Hepatocyte (in vitro differentiated cells): Measurements from ENCODE around the gene ASNSD1. TPM values are rescaled to one million over a fixed set of nuclear protein-coding genes. Genes with fewer than 3 reads are reported as not detected.

Source experiments
- DNase-seq: peaks from one replicate; pipeline ENCODE4 v3.0.0-alpha.2; 2016; ENCODE audit warnings: low spot score
- H2AFZ ChIP-seq: fragments of 200-600 bp; sonication (generic); 2 replicates; pipeline ENCODE4 v1.6.0; 2016; ENCODE audit warnings: antibody characterized with exemption, mild to moderate bottlenecking
- H3K27ac ChIP-seq: fragments of 200-600 bp; sonication (generic); 2 replicates; pipeline ENCODE4 v1.5.1; 2016; ENCODE audit warnings: mild to moderate bottlenecking
- H3K27me3 ChIP-seq: fragments of 200-600 bp; sonication (generic); 2 replicates; pipeline ENCODE4 v1.6.1; 2016
- H3K36me3 ChIP-seq: fragments of 200-600 bp; sonication (generic); replicated peaks from 2 replicates; pipeline ENCODE4 v1.5.1; 2016; ENCODE audit warnings: low read depth; ENCODE audit not compliant: insufficient read depth
- H3K4me1 ChIP-seq: fragments of 200-600 bp; sonication (generic); 2 replicates; pipeline ENCODE4 v1.5.1; 2016; ENCODE audit warnings: mild to moderate bottlenecking, moderate library complexity; ENCODE audit not compliant: insufficient read depth
- H3K4me2 ChIP-seq: fragments of 200-600 bp; sonication (generic); 2 replicates; pipeline ENCODE4 v1.6.0; 2016
- H3K4me3 ChIP-seq: fragments of 200-600 bp; sonication (generic); 2 replicates; pipeline ENCODE4 v1.5.1; 2016; ENCODE audit warnings: mild to moderate bottlenecking
- H3K79me2 ChIP-seq: fragments of 200-600 bp; sonication (generic); 2 replicates; pipeline ENCODE4 v1.6.0; 2017; ENCODE audit warnings: mild to moderate bottlenecking
- H3K9me2 ChIP-seq: fragments of 200-600 bp; sonication (generic); replicated peaks from 2 replicates; pipeline ENCODE4 v1.6.0; 2017; ENCODE audit warnings: mild to moderate bottlenecking; ENCODE audit not compliant: insufficient read depth
- H3K9me3 ChIP-seq: fragments of 200-600 bp; sonication (generic); 2 replicates; pipeline ENCODE4 v1.5.1; 2016; ENCODE audit warnings: low read depth, mild to moderate bottlenecking
- H4K20me1 ChIP-seq: fragments of 200-600 bp; sonication (generic); 2 replicates; pipeline ENCODE4 v1.6.0; 2016; ENCODE audit warnings: mild to moderate bottlenecking; ENCODE audit not compliant: insufficient read depth, poor library complexity, severe bottlenecking
- EZH2 ChIP-seq: fragments of 200-600 bp; sonication (generic); IDR thresholded peaks from 2 replicates; pipeline ENCODE4 v1.6.1; 2016; ENCODE audit warnings: antibody characterized with exemption, mild to moderate bottlenecking, borderline replicate concordance
- EZH2phosphoT487 ChIP-seq: fragments of 200-600 bp; sonication (generic); IDR thresholded peaks from one replicate; pipeline ENCODE4 v1.6.1; 2018; ENCODE audit warnings: antibody characterized with exemption, mild to moderate bottlenecking, low read depth, moderate library complexity; ENCODE audit not compliant: unreplicated experiment, severe bottlenecking
- WGBS: methylation state at CpG from one replicate; pipeline ENCODE4 v1.1.6; 2016; ENCODE audit warnings: low lambda C conversion rate; ENCODE audit errors: missing lambda C conversion rate; 5-methylcytosine and 5-hydroxymethylcytosine counted together
- polyA plus RNA-seq: library from polyadenylated mRNA; unstranded; fragments of >200 nt; fragmentation: Nextera tagmentation; extraction: Ambion mirVana; gene quantifications from 2 replicates; pipeline ENCODE4 v1.2.1, GENCODE V29; 2016
- total RNA-seq: library from RNA; depleted of rRNA; stranded (reverse); fragments of >200 nt; gene quantifications from 2 replicates; pipeline ENCODE4 v1.2.3, GENCODE V29; 2014
- TF ChIP-seq, protein P1 (sequence below): fragments of 200-600 bp; sonication (generic); IDR thresholded peaks from 2 replicates; pipeline ENCODE4 v1.5.1; 2016; ENCODE audit warnings: antibody characterized with exemption, mild to moderate bottlenecking; ENCODE audit not compliant: poor library complexity

ASNSD1 gene
- total and polyA plus RNA-seq, 2 experiments from 2014 or later, result 41.0 to 66.9 TPM

DNA sequence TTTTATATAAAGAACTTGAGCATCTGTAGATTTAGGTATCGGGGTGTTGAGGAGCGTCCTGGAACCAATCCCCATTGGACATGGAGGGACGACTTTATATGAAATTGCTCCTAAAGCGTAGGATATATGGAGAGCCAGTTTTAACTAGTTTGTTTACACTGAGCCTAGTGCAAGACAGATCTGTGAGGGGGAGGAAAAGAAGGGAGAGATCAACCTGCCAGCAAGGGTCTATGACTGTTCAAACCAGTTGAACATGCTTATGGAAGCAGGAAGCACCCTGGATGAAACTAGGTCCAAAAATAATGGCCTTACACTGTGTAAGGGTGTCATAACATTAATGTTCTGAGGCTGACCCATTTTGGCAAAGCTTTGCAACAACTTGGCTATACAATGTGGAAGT is 46.7 kb upstream of the ASNSD1 start:
- TF ChIP-seq, protein P1, sequence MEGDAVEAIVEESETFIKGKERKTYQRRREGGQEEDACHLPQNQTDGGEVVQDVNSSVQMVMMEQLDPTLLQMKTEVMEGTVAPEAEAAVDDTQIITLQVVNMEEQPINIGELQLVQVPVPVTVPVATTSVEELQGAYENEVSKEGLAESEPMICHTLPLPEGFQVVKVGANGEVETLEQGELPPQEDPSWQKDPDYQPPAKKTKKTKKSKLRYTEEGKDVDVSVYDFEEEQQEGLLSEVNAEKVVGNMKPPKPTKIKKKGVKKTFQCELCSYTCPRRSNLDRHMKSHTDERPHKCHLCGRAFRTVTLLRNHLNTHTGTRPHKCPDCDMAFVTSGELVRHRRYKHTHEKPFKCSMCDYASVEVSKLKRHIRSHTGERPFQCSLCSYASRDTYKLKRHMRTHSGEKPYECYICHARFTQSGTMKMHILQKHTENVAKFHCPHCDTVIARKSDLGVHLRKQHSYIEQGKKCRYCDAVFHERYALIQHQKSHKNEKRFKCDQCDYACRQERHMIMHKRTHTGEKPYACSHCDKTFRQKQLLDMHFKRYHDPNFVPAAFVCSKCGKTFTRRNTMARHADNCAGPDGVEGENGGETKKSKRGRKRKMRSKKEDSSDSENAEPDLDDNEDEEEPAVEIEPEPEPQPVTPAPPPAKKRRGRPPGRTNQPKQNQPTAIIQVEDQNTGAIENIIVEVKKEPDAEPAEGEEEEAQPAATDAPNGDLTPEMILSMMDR, result no peak
- no peak for TF ChIP-seq EZH2phosphoT487
- Histone ChIP-seq H3K4me1 (peaks cover 27% of the 10 kb centered on the region), H3K4me3 (no peak overlapping the region), H3K9me2 (no peaks in the 10 kb centered on the region), H3K36me3 (no peaks in the 10 kb centered on the region), H4K20me1 (no peaks in the 10 kb centered on the region), H3K27ac (peak overlapping the region; percentile 86), H3K9me3 (no peaks in the 10 kb centered on the region), H3K4me2 (peak overlapping the region; percentile 61), H3K79me2 (no peaks in the 10 kb centered on the region), H3K27me3 (no peaks in the 10 kb centered on the region), H2AFZ (no peak overlapping the region)
- no peak for DNase-seq
- WGBS, result 56% methylated on average over 4 of the region's 4 CpGs

DNA sequence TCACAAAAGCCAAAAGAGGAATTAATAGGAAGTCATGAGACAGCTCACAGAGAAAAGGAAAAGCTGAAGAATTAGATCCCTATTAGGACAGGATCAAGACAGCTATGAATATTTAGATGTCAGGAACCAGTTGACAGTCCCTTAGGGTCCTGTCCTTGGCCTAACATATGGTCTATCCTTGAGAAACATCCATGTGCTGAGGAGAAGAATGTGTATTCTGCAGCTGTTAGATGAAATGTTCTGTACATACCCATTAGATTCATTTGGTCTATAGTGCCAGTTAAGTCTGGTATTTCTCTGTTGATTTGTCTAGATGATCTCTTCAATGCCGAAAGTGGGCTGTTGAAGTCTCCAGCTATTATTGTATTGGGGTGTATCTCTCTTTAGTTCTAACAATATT is 43.1 kb upstream of the ASNSD1 start:
- H3K9me2 ChIP-seq, result no peaks in the 10 kb centered on the region
- H3K9me3 ChIP-seq, result no peaks in the 10 kb centered on the region
- H3K4me2 ChIP-seq, result no peak overlapping the region
- DNase-seq, result no peak
- no peaks in the 10 kb centered on the region for H3K36me3 ChIP-seq
- H2AFZ ChIP-seq, result no peak overlapping the region
- peaks cover 18% of the 10 kb centered on the region for H3K4me1 ChIP-seq
- H3K27ac ChIP-seq, result no peak overlapping the region
- TF ChIP-seq, protein P1, result no peak
- TF ChIP-seq EZH2phosphoT487 (no peak), EZH2 (no peak)
- H3K79me2 ChIP-seq, result no peaks in the 10 kb centered on the region
- H4K20me1 ChIP-seq, result no peaks in the 10 kb centered on the region
- no peaks in the 10 kb centered on the region for H3K27me3 ChIP-seq
- WGBS, result 0% methylated on average over 1 of the region's 1 CpG
- H3K4me3 ChIP-seq, result no peak overlapping the region

DNA sequence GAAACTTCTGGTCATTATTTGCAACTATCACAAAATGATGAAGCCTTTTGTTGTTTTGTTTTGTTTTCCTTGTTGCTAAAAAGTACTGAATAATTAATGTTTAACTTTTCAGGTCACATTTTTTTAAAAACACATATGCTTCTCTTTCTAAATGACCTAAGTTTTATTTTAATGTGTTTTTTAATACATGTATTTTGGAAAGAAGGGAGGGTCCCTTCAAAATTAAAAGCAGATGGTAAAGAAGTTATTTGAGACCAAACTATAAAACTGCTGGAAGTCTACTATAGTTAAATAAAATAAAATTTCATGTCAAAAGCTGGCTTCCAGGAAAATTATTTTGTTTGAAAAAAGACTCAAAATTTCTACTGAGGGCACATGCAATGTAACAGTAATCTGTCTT is 39.5 kb upstream of the ASNSD1 start:
- no peaks in the 10 kb centered on the region for H3K9me3 ChIP-seq
- DNase-seq, result no peak
- no peaks in the 10 kb centered on the region for H3K9me2 ChIP-seq
- TF ChIP-seq EZH2 (no peak), EZH2phosphoT487 (no peak)
- TF ChIP-seq, protein P1, result no peak
- H3K27me3 ChIP-seq, result no peaks in the 10 kb centered on the region
- no peaks in the 10 kb centered on the region for H3K36me3 ChIP-seq
- no peak overlapping the region for H3K27ac ChIP-seq
- H4K20me1 ChIP-seq, result no peaks in the 10 kb centered on the region
- H2AFZ ChIP-seq, result no peak overlapping the region
- no peak overlapping the region for H3K4me3 ChIP-seq
- no peak overlapping the region for H3K4me2 ChIP-seq
- no peaks in the 10 kb centered on the region for H3K79me2 ChIP-seq
- peaks cover 5% of the 10 kb centered on the region for H3K4me1 ChIP-seq

DNA sequence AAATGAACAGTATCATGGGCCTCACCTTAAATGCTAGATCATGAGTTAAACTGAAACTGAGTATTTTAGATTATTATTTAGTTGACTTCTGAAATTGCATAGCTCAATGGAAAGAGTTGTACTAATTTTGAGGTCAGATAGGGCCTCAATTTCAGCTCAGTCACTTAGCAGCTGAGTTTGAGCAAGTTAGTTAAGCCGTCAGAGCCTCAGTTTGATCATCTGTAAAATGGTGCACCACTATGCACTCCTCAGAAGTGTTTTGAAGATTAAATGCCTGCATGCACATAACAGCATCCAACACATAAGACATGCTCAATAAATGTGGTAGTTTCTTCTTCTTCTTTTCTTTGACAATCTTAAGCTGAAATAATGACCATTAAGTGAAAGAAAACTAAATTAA is 38.2 kb upstream of the ASNSD1 start:
- Histone ChIP-seq H3K79me2 (no peaks in the 10 kb centered on the region), H3K9me3 (no peaks in the 10 kb centered on the region), H3K27ac (no peak overlapping the region), H3K4me3 (no peak overlapping the region), H3K4me2 (no peak overlapping the region), H2AFZ (no peak overlapping the region), H3K27me3 (no peaks in the 10 kb centered on the region), H3K36me3 (no peaks in the 10 kb centered on the region), H4K20me1 (no peaks in the 10 kb centered on the region), H3K4me1 (peaks cover 5% of the 10 kb centered on the region), H3K9me2 (no peaks in the 10 kb centered on the region)
- no peak for DNase-seq
- 95% methylated on average over 1 of the region's 1 CpG for WGBS
- TF ChIP-seq EZH2 (no peak), EZH2phosphoT487 (no peak)
- TF ChIP-seq, protein P1, result no peak
